ENCODE data around the gene OSBP2.

OSBP2 gene

DNA sequence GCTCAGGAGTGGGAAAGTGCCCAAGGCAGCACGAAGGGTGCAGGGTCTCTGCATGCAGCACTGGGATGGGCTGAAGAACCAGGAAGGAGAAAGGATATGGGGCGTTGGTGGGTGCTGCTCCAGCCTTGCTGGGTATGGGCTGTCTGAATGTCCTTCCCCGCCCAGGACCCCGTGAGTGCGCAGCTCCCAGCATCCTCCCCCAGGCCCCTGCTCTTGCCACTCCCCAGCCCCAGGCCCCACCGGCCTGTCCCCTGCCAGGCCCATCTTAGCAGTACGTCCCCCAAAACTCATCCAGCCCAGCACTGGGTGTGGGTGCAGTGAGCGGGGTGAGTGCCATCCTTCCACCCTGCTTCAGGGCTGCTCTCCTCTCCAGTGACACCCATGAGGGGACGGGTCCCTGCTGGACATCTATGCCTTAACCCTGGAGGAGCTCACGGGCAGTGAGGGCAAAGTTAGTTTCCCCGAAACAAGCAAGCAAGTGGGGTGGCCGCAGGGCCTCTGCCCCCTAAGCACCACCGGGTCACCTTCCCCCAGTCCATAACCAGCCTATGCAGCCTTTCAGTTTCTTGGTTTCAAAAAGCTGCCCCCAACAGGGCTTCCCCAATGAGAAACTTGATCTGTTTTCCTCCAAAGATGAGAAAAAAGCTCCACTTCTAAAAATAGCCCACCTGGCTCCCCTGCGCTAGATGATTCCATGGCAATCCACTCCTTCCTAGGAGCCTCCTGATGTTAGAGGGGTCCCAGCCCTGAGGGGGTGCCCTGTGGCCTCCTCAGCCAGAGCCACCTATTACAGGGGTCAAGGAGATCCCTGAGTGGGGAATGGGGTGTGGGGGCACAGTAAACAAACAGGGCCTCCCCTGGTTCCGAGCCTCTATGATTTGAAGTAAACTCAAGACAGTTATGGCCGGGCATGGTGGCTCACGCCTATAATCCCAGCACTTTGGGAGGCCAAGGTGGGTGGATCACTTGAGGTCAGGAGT is 170.1 kb downstream of the OSBP2 start:
- no peak for DNase-seq (ENCODE audit: low read depth in 4 of 4, low spot score in 1 of 4)

DNA sequence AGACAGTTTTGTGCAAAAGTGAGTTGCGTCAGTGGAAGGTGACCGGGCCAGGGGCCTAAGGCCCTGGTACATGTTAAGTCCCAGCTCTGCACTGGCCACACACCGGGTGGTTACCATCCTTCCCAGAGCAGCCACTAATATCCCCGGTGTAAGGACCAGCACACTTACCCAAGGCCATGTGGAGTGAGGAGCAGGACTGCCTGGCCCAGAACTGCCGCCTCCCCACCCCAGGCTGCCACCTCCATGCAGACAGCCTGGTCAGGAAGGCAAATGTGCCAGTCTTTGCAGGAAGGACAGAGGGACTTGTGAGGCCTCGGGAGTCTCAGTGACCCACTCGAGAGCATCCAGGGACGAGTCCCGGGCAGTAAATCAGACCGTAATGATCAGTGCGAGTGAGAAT is 171.0 kb downstream of the OSBP2 start:
- no peak for DNase-seq (ENCODE audit: low read depth in 4 of 4, low spot score in 1 of 4)

DNA sequence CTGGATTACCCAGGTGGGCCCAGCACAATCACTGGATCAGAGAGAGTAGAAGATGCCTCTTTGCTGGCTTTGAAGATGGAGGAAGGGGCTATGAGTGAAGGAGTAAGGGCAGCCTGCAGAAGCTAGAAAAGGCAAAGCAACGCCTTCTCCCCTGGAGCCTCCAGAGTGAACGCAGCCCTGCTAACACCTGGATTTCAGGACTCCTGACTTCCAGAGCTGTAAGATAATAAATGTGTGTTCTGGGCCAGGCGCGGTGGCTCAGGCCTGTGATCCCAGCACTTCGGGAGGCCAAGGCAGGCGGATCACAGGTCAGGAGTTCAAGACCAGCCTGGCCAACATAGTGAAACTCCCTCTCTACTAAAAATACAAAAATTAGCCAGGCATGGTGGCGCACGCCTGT is 171.5 kb downstream of the OSBP2 start:
- no peak for DNase-seq (ENCODE audit: low read depth in 4 of 4, low spot score in 1 of 4)

DNA sequence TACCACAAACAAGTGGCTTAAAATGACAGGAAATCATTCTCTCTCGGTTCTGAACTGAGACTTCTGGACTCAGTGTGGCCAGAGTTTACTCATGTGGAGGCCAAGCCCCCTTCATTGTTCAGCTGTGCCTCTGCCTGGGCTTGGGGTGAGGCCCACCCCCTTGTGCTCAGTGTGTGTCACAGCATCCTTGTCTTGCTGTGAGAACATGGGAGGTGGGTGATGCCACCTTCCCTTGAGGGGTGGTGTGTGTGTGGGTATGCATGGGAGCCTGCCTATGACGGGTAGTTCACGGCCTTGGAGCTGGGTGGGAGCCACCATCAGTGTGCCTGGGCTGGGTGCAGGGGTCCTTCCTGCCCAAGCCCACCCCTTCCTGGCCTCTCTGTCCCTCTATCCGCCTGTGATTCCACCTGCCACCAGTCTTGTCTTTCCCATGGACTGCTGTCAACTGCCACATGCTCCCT is 172.2 kb downstream of the OSBP2 start:
- DNase-seq (ENCODE audit: low read depth in 4 of 4, low spot score in 1 of 4), result no peak

DNA sequence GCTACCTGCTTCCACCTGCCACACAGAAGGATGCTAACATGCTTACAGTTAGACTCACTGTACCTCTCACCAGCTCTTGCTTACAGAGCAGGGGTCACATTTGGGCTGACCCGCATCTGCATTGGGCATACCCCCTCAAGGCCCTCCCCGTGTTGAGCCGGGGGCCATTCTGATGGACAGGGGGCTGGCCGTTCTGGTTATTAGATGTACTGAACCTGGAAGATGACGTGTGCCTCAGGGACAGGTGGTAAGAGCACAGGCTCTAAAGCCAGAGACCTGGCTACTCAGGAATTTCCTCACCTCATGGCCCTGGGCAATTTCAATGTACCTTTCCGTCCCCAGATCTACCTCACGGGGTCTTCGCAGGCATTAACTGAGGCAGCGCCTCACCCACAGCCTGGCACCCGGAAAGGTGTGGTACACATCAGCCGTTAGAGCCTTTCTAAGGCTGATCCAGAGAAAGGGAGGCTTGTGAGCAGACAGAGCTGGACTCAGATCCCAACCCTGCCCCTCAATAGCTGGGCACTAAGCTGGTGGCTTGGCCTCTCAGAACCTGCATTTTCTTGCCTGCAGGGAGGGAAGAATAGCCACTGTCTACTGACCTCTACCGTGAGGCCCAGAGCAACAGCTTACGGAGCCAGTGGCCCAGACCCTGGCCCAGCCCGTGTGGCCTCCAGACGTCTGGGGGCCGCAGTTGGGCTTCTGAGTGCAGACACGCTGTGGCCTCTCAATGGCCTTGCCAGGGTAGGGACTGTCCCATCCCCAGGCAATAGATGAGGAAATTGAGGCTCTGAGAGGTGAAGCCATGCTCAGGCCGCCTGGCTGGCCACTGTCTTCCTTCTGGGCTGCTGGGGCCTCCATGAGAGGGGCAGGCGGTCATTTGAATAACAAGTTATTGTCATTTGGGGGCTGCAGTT is 173.3 kb downstream of the OSBP2 start:
- DNase-seq (ENCODE audit: low read depth in 4 of 4, low spot score in 1 of 4), result no peak

DNA sequence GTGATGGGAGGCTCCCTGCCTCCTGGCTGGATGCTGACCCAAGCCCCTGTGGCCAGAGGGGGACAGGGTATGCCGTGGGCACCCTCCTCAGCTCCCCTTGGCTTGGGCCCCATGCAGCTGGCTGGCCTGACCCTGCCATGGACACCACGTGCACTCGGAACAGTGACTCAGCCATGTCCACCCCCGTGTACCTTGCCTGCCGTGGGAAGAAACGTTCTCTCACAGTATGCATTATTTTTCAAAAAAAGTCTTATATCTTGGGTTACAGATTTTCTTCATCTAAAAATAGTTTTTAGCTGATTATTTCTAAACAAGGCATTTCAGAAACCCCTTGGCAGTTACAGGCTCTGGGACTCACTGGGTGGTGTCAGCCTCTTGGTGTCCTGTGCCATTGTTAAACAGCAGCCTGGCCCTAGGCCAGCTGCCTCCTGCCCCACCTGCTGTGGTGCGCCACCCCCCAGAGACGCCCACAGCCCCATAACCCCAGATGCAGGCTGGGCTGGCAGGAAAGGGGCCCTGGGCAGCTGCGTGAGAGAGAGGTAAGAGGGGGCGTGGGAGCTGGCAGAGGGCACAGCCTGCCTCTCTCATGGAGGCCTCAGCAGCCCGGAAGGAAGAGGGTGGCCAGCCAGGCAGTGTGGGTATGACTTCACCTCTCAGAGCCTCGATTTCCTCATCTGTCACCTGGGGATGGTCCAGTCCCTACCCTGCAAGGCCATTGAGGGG is 174.2 kb downstream of the OSBP2 start:
- no peak for DNase-seq (ENCODE audit: low read depth in 4 of 4, low spot score in 1 of 4)

DNA sequence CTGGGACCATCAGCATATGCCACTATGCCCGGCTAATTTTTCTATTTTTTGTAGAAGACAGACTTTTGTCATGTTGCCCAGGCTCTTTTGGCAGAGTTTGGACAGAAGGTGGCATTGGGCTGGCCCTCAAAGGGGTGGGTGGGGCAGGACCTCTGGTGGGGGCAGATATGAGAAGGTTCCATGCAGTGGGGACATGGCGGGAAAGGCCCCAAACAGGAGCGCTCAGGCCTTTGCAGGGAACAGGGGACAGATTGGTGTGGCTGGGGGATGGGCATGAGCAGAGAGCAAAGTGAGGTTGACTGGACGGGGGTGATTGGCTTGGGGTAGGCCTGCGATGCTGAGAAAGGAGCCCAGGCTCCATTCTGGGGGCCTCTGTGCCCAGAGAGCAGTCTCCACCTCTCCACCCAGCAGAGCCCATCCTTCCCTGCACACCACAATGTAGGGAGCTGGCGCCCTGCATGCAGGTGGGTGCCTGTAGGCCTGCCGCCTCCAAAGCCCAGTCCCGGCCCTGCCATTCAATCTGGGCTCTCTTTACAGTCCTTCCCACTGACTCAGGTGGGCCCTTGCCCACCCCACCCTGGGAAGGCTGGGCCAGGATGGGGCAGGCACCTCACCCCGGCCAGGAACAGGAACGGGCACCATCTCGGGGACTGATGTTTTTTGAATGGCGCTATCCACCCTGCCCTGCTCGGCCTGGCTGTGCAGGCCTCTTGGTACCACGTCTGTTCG is 175.2 kb downstream of the OSBP2 start:
- DNase-seq (ENCODE audit: low read depth in 4 of 4, low spot score in 1 of 4), result no peak

DNA sequence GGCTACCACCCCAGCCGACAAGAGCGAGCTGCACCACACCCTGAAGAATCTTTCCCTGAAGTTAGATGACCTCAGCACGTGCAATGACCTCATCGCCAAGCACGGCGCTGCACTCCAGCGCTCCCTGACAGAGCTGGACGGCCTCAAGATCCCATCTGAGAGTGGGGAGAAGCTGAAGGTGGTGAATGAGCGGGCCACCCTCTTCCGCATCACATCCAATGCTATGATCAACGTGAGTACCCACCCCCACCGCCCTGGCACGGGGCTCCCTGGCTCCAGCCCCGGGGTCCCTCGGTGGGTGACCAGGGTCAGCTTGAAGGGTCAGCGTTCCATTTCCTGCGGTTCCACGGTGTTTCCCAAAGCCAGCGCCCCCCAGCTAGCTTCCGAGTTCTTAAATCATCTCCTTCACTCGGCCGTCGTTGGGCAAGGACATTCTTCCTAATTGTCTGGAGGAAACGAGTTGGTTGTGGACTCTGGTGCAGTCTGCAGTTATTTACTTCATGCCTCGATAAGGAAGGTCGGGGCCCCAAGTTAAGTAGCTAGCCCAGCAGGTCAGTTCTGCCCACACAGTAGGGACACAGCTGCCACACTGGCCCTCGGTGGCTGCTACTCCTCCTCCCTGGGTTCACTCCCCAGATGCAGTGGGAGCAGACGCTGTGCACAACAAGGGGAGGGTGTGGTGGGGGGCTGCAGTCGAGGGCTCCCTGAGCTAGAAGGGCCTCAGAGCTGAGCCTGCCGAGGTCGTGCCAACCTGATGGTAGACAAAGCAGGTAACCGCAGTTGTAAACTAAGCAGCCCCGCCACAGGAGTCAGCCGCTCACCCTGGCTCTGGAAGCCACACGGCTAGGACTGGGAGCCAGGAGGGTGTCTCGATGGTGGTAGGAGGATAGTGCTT is 176.0 kb downstream of the OSBP2 start:
- DNase-seq (ENCODE audit: low read depth in 4 of 4, low spot score in 1 of 4), result no peak

DNA sequence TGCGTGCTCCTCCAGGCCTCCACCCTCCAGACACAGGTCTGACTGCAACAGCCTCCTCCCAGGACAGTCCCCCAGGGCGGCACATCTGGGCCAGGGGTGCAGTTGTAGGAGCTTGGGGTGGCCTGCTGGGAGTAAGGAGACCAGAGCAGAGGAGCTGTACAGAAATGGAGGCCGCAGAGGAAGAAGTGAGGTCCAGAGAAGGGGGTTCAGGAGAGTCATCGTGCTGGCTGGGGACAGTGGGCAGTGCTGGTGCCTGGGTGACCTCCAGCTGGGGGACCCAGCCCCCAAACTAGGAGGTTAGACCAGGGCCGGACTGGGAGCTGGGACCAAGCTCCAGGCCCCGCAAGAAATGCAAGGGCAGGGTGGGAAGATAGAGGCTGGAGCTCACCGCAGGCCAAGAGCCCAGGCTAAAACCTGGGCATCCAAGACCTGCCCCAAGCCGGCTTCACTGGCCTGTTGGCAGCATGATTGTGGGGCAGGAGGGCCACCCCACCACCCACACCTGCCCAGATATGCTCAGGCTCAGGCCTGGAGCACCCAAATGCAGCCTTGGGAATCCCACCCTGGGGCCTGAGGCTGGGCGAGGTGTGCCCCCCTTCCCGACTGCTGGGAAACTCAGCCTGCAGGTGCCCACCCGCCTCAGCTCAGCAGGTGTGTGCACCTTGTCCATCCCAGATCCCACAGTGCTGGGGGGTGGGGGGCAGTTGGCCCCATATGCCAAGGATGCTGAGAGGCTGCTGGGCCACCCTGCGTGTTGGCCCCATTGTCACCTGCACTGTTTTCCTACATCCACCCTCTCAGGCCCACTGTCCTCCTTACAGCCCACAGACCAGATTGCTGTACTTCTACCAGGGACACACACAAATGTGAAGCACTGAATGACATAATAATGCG is 177.0 kb downstream of the OSBP2 start:
- no peak for DNase-seq (ENCODE audit: low read depth in 4 of 4, low spot score in 1 of 4)

DNA sequence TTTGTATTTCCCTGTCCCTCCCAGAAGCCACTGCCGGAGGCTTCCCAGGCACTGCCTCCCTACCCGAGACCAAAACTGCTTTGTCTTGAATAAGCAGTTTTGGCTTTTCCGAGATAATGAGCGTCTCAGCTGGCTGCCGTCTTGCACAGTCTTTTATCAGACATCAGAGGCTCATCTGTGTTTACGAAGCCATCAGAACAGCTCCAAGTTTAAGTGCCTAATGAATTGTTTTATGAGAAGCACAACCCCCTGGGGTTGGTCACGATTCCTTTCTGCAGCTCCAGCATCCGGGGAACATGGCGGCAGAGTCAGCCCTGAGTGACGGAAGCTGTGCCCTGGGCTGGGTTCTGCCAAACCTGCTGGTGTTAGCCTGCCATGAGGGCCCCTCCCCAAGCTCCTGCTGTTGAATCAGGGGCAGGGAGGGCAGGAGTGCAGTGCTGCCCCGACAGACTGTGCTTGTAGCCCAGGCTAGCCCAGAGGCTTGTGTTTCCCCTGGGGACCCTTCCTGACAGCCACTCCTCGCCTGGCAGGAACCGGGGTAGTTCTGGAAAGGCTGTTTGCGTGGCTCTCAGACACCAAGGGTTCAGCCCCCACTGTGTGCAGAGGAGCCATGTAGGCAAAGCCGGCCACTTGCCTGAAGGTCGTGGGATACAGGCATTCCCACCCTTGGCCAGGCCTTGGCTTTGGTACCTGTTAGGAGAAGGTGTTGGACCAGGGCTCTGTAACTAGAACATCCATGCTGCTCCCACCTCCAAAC is 177.8 kb downstream of the OSBP2 start:
- DNase-seq (ENCODE audit: low read depth in 4 of 4, low spot score in 1 of 4), result no peak

DNA sequence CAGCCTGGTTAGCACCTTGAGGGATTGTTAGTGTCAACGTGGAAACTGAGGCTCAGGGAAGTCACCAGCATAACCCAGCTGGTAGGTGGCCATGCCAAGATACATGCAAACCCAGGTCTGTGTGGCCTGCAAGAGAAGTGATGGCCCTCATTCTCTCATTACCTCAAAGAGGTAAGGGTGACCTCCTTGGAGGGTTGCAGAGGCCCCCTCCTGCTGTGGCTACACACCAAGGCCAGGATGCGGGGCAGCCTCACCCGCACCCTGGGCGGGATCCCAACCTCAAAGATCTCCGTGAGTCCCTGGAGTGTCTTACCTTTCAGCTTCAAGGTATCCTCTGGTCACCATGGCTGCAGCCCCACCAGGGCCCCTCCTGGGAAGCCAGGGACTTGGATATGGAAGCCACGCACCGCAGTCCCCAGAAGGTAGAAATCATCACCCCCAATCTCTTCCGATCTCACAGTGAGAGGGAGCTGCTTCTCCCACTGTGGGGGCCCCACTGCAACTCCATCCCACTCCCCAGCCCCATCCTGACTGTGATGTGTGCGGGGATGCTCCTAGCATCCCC is 178.5 kb downstream of the OSBP2 start:
- DNase-seq (ENCODE audit: low read depth in 4 of 4, low spot score in 1 of 4), result no peak

DNA sequence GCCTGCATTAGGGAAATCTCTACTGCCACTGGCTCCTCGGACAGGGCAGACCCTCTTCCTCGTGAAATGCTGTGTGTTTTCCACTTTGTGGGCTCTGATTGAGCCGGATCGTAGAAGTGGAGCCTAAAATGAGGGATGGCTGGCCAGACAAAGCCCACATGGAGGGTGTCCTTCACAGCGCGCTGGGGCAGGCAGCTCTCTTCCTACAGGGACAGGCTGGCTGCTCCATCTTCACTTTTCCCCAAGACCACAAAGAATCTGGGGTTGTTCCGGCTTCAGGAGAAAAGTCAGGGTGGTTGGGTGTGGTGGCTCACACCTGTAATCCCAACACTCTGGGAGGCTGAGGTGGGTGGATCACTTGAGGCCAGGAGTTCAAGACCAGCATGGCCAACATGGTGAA is 179.0 kb downstream of the OSBP2 start:
- DNase-seq (ENCODE audit: low read depth in 4 of 4, low spot score in 1 of 4), result no peak

DNA sequence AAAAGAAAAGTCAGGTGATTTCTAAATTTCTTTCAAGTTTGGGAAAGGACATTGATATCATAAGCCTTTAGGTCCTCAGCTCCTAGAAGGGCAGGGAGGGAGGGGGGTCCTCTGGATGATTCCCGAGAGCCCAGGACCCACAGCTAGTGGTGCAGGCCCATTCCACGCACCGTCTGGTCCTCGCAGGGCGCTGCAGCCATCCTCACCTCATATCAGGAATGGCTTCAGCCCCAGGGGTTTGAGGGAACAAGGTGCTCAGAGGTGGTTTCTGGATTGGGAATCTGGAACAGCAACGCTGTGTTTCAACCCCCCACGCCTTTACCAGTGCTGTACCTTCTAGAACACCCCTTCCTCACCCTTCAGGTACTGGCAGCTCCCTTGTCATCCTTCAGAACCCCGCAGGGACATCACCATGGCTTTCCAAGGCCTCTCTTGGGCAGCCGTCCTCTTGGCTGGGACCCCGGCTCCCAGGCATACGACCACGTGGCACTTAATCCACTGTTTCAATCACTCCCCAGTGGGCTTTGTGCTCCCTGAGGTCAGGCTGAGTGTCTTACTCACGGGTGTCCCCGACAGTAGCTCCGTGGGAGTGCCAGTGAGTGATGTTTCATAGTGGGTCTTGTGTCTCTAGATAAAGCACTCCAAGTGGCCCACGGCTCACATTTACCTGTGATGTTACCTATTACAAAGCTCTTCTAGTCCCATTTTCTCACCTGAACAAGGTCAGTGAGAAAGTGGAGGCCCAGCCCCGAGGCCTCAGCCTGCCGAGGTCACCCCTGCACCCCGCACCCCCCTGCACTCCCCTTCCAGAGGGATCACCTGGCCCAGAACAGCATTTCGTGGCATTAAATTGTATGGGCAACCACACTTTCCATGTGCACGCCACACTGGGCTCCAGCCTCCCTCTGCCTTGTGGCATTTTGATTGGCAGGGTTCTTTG is 180.0 kb downstream of the OSBP2 start:
- DNase-seq (ENCODE audit: low read depth in 4 of 4, low spot score in 1 of 4), result no peak

DNA sequence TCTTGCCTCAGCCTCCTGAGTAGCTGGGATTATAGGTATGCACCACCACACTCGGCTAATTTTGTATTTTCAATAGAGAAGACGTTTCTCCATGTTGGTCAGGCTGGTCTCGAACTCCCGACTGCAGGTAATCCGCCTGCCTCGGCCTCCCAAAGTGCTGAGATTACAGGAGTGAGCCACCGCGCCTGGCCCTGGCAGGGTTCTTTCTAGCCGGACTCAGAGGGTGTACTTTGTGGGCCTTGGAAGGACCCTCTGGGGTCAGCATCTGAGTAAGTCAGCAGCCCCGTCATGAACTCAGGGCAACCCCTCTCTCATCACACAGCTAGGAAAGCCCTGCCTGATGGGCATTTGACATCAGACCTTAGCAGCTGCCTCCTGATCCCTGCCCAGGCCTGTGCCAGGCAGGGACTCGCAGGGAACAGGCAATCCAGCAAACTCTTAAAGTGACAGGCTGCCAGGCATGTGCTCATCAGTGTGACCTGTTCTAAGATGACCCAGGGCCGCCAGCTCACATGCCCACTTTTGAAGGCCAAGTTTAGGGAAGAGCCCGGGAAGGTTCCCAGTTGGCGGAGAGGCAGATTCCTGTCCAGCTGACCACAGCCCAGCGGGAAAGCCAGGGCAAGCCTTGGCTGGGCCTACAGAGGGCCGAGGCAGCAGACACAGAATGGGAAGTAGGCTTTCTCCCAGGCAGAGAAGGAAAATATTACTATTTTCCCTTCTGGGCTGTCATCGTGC is 181.0 kb downstream of the OSBP2 start:
- DNase-seq (ENCODE audit: low read depth in 4 of 4, low spot score in 1 of 4), result no peak

DNA sequence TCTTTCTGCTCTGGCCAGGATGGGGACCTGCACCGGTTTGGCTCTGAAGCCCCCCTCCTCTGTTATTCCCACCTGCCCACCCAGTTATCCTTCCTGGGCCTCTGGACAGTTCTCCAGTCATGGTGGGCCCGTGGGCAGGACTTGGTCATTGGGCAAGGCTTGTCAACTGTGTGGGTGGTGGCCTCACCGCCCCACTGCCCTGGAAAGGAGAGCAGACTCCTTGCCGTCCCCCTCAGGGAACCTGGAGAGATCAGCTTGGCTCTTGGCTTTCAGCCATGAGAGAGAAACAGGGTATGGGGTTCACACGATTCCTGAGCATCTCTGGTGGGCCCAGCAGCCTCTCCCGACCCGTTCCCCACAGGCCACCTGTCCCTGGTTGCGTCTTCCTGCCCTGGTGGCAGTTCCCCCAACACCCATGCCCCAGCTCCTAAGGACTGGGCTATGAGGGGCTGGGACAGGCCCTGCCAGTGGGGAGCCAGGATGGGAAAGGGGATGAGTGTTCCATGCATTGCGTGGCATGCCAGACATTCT is 181.6 kb downstream of the OSBP2 start:
- no peak for DNase-seq (ENCODE audit: low read depth in 4 of 4, low spot score in 1 of 4)
